Stimulated activated CD4-positive, alpha-beta T cell treated with anti-CD3 and anti-CD28 coated beads, Interleukin-2, amount 100 ng/mL, for 48 hours (primary cell): ENCODE data around the gene POTEJ.
A peak's percentile ranks its signal among the peaks of the same experiment; 100 is the strongest.
"Not testable (repeated sequence)": the region's sequence is repeated elsewhere in the genome, so short reads cannot be mapped to it uniquely, and the experiment has no call there.

Source experiments
- DNase-seq, 2 donors: peaks; one replicate each; pipeline ENCODE4 v3.0.0-alpha.2; 2020

POTEJ gene

GRCh38 chr2:130608276-130609001, 2.8 kb upstream of the POTEJ start:
- DNase-seq, result not testable (repeated sequence)

GRCh38 chr2:130609002-130609920, 2.0 kb upstream of the POTEJ start:
- DNase-seq, result not testable (repeated sequence)

GRCh38 chr2:130610486-130610885, 754 bp upstream of the POTEJ start:
- not testable (repeated sequence) for DNase-seq

- DNase-seq, result not testable (repeated sequence)
These were observed 17.7 kb downstream of the POTEJ start for GRCh38 chr2:130628784-130629475.

GRCh38 chr2:130638973-130639372, 27.7 kb downstream of the POTEJ start:
- DNase-seq, result not testable (repeated sequence)

- not testable (repeated sequence) for DNase-seq
These were observed 30.4 kb downstream of the POTEJ start for GRCh38 chr2:130641688-130642087.

- not testable (repeated sequence) for DNase-seq
These were observed 38.0 kb downstream of the POTEJ start for GRCh38 chr2:130649285-130649684.

- DNase-seq, result not testable (repeated sequence)
These were observed 53.3 kb downstream of the POTEJ start for GRCh38 chr2:130664506-130664905.

GRCh38 chr2:130665596-130665995, 54.4 kb downstream of the POTEJ start:
- not testable (repeated sequence) for DNase-seq

- DNase-seq, result not testable (repeated sequence)
These were observed 56.3 kb downstream of the POTEJ start for GRCh38 chr2:130667516-130667915.

GRCh38 chr2:130670026-130670745, 58.9 kb downstream of the POTEJ start:
- not testable (repeated sequence) for DNase-seq

- not testable (repeated sequence) for DNase-seq
These were observed 81.0 kb downstream of the POTEJ start for GRCh38 chr2:130692041-130692770.

- DNase-seq, result peak in 1 of 2 donors; percentile 10
These were observed 82.2 kb downstream of the POTEJ start for GRCh38 chr2:130693474-130693873.

GRCh38 chr2:130703250-130703649, 92.0 kb downstream of the POTEJ start:
- not testable (repeated sequence) for DNase-seq
